ENCODE results near the gene HSPA9. TPM values are rescaled to one million over a fixed set of nuclear protein-coding genes. Genes with fewer than 3 reads are reported as not detected.

HSPA9 gene
- total and polyA plus RNA-seq, 8 donors = 68.8 to 427 (median 175) TPM

- Histone ChIP-seq H3K36me3 (peaks cover 0 to 42% (median 10%) of the 10 kb centered on the region in 4 donors), H3K4me1 (peaks cover 23 to 68% (median 41%) of the 10 kb centered on the region in 4 donors), H3K9me3 (no peaks in the 10 kb centered on the region), H3K27ac (no peak overlapping the region), H3K4me3 (no peak overlapping the region), H3K27me3 (no peaks in the 10 kb centered on the region)
- 38 to 60% (median 46%) methylated on average over 1 of the region's 1 CpG for WGBS, 5 donors
- TF ChIP-seq CTCF (IDR thresholded peaks at IDR 0.05) = no peak
- no peak for TF ChIP-seq EP300 (IDR thresholded peaks at IDR 0.05)
- TF ChIP-seq POLR2A (IDR thresholded peaks at IDR 0.05) = no peak
- TF ChIP-seq POLR2AphosphoS5 (IDR thresholded peaks at IDR 0.05) = no peak
- no peak for DNase-seq
- intact Hi-C loops (cut with DNase I; ENCODE audit: low total_unique reads) = no loop called here
Measured at GRCh38 chr5:138527170-138527569, 48.0 kb downstream of the HSPA9 start.

- WGBS, 5 donors = 91 to 100% (median 92%) methylated on average over 5 of the region's 5 CpGs
- peaks cover 8 to 51% (median 27%) of the 10 kb centered on the region in 4 donors for H3K4me1 ChIP-seq
- H3K27ac ChIP-seq = no peak overlapping the region
- no peaks in the 10 kb centered on the region for H3K9me3 ChIP-seq
- intact Hi-C loops (cut with DNase I; ENCODE audit: low total_unique reads) = no loop called here
- no peak for TF ChIP-seq POLR2AphosphoS5 (IDR thresholded peaks at IDR 0.05)
- no peak for TF ChIP-seq POLR2A (IDR thresholded peaks at IDR 0.05)
- no peak for TF ChIP-seq CTCF (IDR thresholded peaks at IDR 0.05)
- no peak for TF ChIP-seq EP300 (IDR thresholded peaks at IDR 0.05)
- no peaks in the 10 kb centered on the region for H3K27me3 ChIP-seq
- DNase-seq = no peak
- H3K36me3 ChIP-seq = peaks cover under 1 to 44% (median 9%) of the 10 kb centered on the region in 4 donors
- H3K4me3 ChIP-seq = no peak overlapping the region
Measured at GRCh38 chr5:138523406-138523805, 51.8 kb downstream of the HSPA9 start.

GRCh38 chr5:138520971-138521370 is 54.2 kb downstream of the HSPA9 start:
- intact Hi-C loops (cut with DNase I; ENCODE audit: low total_unique reads) = no loop called here
- no peak for DNase-seq
- H3K4me1 ChIP-seq = peaks cover under 1 to 48% (median 14%) of the 10 kb centered on the region in 4 donors
- WGBS, 5 donors = 88 to 100% (median 100%) methylated on average over 1 of the region's 1 CpG
- peaks cover 25 to 51% (median 31%) of the 10 kb centered on the region in 4 donors for H3K36me3 ChIP-seq
- H3K4me3 ChIP-seq = no peak overlapping the region
- no peak overlapping the region for H3K27ac ChIP-seq
- H3K27me3 ChIP-seq = no peaks in the 10 kb centered on the region
- H3K9me3 ChIP-seq = no peaks in the 10 kb centered on the region
- TF ChIP-seq POLR2A (IDR thresholded peaks at IDR 0.05) (no peak), POLR2AphosphoS5 (IDR thresholded peaks at IDR 0.05) (no peak), EP300 (IDR thresholded peaks at IDR 0.05) (no peak), CTCF (IDR thresholded peaks at IDR 0.05) (no peak)

- 38 to 69% (median 62%) methylated on average over 4 of the region's 4 CpGs for WGBS, 5 donors
- TF ChIP-seq POLR2A (IDR thresholded peaks at IDR 0.05) = no peak
Measured at GRCh38 chr5:138517437-138517836, 57.8 kb downstream of the HSPA9 start.

GRCh38 chr5:138515556-138516245 is 59.5 kb downstream of the HSPA9 start:
- intact Hi-C loops (cut with DNase I; ENCODE audit: low total_unique reads) = no loop called here
- DNase-seq = no peak
- Histone ChIP-seq H3K4me3 (no peak overlapping the region), H3K9me3 (no peaks in the 10 kb centered on the region), H3K27ac (peak overlapping the region in 2 of 5 donors; percentile 3 to 14), H3K4me1 (peaks cover 3 to 40% (median 10%) of the 10 kb centered on the region in 4 donors), H3K27me3 (no peaks in the 10 kb centered on the region), H3K36me3 (peaks cover 62 to 83% (median 78%) of the 10 kb centered on the region in 4 donors)
- no peak for TF ChIP-seq EP300 (IDR thresholded peaks at IDR 0.05)
- TF ChIP-seq POLR2A (IDR thresholded peaks at IDR 0.05) = no peak
- whole genome bisulfite sequencing, 5 donors = 40 to 59% (median 46%) methylated on average over 3 of the region's 3 CpGs

More at GRCh38 chr5:138517437-138517836, 57.8 kb downstream of the HSPA9 start:
- Histone ChIP-seq H3K4me1 (peaks cover 3 to 50% (median 14%) of the 10 kb centered on the region in 4 donors), H3K36me3 (peaks cover 55 to 66% (median 63%) of the 10 kb centered on the region in 4 donors), H3K27me3 (no peaks in the 10 kb centered on the region), H3K27ac (peak overlapping the region in 1 of 5 donors; percentile 50), H3K4me3 (no peak overlapping the region), H3K9me3 (no peaks in the 10 kb centered on the region)
- DNase-seq = no peak
- intact Hi-C loops (cut with DNase I; ENCODE audit: low total_unique reads) = no loop called here

Data from stomach (tissue), 9 donors.